CD4-positive, alpha-beta T cell treated with Interleukin-6 for 4 hours (primary cell): ENCODE data around the gene JAG2.
A peak's percentile ranks its signal among the peaks of the same experiment; 100 is the strongest.

Source experiments
- DNase-seq: peaks from one replicate; pipeline ENCODE4 v3.0.0-alpha.2; 2020; ENCODE audit warnings: mixed read lengths

The JAG2 gene

GRCh38 chr14:105203057-105203531 lies 34.5 kb upstream of the JAG2 start:
- peak; percentile 74 for DNase-seq

GRCh38 chr14:105201925-105202513 lies 33.4 kb upstream of the JAG2 start:
- peak; percentile 51 for DNase-seq

DNA sequence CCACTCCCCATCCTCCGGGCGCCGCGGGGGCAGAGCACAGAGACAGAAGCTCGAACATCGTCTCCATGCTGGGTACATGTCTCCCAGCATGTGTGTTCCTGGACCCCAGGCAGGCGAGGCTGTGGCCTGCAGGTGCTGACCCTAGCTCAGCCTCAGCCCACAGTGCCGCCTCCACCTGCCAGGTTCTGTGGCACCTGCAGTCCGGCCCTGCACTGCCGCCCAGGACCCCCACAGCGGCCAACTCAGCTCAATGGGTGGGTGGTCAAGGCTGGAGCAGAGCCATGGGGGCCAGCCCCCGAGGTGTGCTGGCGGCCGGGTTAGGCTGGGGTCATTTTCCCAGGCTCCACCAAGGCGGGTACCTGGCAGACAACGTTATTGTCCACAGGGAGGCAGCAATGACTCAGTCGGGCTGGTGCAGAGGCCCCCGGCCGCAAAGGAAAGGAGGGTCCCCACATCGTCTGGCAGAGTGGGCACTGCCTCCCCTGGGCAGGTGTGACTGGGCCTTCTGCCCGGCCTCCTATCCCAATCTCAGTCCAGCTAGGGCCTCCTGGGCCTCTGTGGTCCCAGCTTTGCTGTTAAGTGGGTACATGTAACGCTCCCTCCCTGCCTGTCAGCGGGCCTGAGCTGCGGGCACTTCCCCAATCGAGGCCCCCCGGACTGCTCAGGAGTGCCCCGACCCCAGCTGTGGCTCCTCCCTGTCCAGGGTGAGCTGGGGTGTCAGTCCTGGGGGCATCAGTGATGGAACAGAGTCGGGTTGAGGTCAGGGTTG lies 32.8 kb upstream of the JAG2 start:
- DNase-seq, result no peak

- DNase-seq, result no peak
Observed at GRCh38 chr14:105200641-105201040, 32.1 kb upstream of the JAG2 start.

GRCh38 chr14:105200074-105200473 lies 31.5 kb upstream of the JAG2 start:
- no peak for DNase-seq

DNA sequence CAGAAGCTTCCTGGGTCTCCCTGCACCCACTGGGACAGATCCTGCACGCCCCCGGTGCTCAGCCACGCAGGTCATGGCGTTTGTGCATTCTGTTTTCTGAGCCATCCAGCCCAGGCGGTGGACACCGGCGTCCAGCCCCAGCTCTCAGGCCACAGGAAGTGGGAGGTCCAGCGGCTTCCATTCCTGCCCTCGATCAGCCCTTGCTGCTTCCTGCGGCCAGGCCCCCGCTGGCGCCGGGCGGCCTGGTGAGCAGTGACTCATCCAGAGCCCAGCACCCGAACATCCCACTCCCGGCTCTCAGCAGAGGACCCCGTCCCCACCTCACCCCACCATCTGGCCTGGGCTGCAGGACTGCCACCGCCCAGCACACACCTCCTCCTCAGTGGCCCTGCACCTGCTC lies 30.5 kb upstream of the JAG2 start:
- no peak for DNase-seq

DNA sequence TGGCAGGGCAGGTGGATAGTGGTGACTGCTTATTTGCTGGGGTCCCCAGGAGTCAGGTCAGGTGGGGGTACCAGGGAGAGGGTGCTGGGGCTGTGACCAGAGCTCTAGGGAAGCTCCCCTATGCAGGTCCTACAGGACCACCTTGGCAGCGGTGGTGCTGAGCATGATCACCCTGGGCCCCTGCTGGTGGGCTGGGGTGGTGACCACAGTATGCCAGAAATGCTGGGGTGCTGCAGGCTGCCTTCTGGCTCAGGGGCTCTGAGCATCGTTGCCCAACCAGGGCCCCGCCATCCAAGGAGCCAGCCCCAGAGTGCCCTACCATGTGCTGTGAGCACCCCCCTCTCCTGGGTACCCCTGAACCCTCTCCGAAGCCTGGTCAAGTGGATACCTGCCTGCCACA lies 30.0 kb upstream of the JAG2 start:
- no peak for DNase-seq

- no peak for DNase-seq
Observed at GRCh38 chr14:105197211-105197641, 28.6 kb upstream of the JAG2 start.

GRCh38 chr14:105196265-105196960 lies 27.8 kb upstream of the JAG2 start:
- DNase-seq, result no peak

GRCh38 chr14:105195522-105196264 lies 27.1 kb upstream of the JAG2 start:
- DNase-seq, result peak; percentile 52

DNA sequence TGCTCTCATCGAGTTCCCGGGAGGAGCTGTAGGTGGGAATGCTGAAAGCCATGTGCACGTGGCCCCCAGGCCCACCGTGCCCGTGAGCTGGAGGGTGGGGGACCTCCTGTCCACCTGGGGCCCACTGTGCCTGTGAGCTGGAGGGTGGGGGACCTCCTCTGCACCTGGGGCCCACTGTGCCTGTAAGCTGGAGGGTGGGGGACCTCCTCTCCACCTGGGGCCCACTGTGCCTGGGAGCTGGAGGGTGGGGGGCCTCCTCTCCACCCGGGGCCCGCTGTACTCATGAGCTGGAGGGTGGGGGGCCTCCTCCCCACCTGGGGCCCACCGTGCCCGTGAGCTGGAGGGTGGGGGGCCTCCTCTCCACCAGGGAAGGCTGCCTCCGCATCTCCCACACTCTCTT lies 26.5 kb upstream of the JAG2 start:
- no peak for DNase-seq

DNA sequence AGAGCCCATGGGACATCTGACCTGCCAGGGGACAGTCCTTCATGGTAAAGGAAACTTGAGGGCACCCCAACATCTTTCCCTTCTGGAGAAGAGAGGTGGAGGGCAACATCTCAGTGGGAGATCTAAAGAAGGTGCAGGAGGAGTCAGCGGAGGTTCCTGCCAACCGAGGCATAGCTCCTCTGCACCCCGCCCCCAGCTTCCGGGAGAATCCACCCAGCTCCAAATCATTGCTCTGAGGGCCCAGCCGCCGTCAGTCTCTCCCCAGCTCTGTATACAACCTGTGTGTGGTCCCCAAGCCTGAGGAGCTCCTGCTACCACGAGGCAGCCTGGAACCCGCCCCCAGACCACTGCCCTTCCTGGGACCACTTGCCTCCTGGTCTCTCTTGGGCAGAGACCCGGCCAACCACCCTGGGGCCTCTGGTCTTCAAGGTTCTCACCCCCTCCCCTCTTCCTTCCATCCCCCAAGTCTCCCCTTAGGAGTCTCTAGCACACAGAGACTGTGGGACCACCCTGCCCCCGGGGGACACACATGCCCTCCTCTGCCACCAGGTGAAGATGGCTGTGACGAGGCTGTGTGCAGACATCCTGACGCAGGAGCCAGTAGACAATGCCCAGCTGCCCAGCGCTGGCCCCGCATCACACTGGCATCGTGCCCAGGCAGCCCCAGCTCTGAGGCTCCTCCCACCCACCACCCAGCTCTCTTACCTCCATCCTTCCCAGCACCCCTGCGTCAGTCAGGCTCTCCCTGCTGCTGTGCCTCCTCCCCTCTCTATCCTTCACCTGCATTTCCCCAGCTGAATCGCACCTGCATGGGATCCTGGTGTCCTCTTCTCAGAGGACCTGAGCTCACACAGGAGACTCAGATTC lies 25.6 kb upstream of the JAG2 start:
- DNase-seq, result peak; percentile 58

- peak; percentile 46 for DNase-seq
Observed at GRCh38 chr14:105192866-105193731, 24.5 kb upstream of the JAG2 start.

GRCh38 chr14:105187935-105188524 lies 19.5 kb upstream of the JAG2 start:
- DNase-seq, result peak; percentile 36

- no peak for DNase-seq
Observed at GRCh38 chr14:105187116-105187515, 18.5 kb upstream of the JAG2 start.

DNA sequence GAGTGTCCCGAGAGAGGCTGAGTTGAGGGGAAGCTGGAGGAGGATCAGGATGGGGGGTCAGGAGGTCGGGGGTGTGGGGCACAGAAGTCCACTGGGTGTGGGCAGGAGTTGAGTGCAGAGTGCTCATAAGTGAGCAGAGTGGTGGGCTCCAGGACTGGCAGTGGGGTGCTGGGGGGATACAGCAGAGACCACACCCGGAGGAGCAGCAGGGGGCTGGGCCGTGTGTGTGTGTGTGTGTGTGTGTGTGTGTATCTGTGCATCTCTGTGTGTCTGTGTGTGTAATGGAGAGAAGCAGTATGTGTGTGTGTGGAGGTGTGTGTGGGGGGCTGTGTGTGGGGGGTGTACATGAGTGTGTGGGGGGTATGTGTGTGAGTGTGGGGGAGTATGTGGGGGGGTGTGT lies 17.4 kb upstream of the JAG2 start:
- no peak for DNase-seq

GRCh38 chr14:105185001-105185400 lies 16.4 kb upstream of the JAG2 start:
- no peak for DNase-seq

- no peak for DNase-seq
Observed at GRCh38 chr14:105184461-105184860, 15.9 kb upstream of the JAG2 start.

DNA sequence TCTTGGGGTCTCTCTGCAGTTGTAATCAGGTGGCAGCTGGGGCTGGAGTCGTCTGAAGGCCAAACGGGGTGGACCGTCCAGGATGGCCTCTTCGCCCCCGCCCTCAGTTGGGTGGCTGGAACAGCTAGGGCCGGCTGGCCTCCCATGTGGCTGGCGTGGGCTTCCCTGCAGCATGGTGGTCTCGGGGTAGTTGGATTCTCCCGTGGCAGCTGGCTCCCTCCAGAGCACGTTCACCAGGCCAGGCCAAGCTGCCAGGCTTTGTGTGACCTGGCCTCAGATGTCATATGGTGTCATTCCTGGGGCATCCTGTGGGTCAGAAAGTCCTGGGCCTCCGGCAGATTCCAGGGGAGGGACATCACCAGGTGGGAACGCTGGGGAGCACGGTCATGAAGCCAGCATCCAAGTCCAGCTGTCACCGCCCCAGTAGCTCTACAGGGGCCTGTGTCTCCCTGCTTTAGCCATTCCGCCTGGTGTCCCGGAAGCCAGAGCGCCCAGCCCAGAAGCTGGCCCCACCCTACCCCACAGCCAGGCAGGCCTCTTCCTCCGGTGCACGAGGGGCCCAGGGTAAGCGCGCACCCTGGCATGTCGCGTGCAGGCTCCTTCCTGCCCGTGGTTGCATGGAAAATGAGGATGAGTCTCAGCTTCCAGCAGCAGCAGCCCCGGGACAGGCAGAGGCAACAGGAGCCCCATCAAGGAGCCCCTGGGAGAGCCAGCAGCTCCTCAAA lies 13.9 kb upstream of the JAG2 start:
- peak; percentile 42 for DNase-seq
